NCI-H2196 (cell line): ENCODE measurements around the gene NTRK2.

ENCODE experiments used
- DNase-seq: peaks from one replicate; lab custom pipeline; 2025; ENCODE audit not compliant: unreplicated experiment; lab: John Stamatoyannopoulos, UW

The NTRK2 gene

DNA sequence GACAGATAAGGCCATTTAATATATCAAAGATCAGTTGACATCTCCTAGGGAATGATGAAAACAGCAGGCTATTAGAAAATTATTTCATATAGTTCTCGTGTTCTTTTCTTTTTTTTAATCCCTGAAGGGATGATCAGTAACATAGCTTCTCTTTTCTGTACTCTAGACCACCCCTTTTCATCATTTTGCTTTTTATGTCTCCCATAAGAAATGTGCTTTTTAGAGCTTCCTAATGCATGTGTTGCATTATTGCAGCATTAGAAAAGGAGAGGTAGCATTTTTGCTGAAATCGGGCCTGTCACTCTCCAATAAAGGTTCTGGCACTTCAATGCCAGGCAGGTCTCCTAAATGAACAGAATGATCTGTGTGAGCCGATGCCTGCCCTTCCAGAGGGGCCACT, 143.3 kb downstream of the NTRK2 start:
- no peak for DNase-seq

DNA sequence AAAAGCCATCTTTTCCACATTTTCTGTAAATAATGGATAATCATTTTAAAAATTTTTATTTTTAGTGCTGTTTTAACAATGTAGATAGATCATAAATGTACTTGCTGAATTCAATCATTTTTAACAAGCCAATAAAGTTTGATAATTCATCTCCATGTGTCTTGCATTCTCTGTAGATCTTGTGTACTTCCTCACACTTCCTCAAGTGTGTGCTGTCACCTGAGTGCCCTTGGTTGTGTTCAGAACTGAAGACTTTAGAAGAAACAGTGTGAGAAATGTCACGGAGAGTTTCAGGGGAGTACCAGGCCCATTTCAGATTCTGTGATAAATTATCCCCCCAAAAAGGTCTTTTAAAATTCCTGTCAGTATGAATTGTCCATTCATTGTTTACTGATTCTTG, 146.0 kb downstream of the NTRK2 start:
- DNase-seq: no peak

DNA sequence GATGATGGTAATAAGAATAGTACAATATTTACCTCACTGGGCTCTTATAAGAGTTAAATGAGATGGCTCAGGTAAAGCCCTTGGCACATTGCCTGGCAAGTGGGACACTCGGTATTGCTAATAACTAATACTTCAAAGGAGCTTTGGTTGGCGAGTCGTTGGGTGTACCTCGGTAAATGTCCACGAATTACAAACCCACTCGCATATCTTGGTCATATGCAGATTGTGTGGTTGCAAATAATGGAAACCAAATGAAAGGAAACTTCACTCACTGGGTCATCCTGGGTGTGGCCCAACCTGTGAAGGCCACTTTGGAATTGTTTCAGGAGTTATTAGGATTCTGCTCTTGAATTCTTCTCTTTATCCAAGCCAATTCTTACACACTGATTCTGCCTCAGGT, 147.5 kb downstream of the NTRK2 start:
- no peak for DNase-seq

DNA sequence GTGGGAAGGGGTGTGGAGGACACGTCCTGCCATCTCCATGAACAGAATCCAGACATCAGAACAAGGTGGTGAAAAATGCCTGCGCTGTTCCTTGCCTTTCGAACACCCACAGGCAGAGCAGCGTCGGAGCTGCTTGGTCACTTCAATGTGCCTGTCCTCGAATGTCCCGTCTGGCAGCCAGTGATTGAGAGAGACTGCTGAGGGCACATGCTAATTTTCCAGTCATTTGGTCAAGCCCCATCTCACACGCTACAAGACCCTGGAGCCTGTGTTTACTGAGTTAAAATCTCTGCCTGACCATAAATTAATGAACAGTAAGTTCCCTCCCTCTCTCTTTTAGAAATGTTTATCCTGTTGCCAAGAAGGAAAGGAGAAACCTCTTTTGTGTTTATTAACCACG, 149.3 kb downstream of the NTRK2 start:
- DNase-seq: no peak

DNA sequence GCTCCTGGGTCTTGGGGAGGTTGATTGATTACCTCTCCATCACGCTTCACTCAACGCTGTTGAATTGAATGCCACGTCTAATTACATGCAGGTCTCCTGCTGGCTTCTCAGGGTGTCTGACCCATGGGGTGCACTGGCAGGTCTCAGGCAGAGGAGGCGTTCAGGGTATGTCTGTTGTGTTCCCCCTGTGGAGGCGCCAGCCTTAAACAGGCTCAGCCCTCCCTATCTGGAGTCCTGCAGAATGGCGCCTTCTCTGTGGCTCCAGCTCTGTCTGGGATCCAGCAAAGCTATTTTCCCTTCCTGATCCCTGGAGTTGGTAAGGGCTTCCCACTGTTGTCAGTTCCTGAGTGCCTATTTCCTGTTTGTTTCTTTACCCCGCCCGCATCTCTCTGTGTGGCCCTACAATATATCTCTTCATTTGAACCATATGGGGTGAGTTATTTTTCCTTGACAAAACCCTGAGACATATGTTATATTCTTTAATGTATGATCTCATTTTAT, 150.0 kb downstream of the NTRK2 start:
- no peak for DNase-seq

DNA sequence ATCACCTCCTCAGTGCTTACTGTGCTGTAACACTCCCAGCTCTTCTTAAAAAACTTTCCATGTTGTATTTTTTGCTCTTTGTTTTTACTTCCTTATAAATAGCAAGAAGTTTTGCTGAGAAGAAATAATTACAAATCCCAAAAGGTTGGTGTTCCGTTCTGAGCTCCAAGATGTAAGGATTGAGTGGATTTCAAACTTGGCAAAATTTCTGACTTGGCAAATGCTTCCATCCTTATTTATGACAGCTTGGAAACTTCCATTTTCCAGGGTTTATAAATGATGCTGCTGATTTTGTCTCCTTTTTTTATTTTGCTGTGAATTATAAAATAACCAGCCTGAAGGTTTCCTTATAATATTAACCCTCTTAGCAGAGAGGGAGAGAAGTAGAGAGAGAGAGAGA, 151.9 kb downstream of the NTRK2 start:
- no peak for DNase-seq

DNA sequence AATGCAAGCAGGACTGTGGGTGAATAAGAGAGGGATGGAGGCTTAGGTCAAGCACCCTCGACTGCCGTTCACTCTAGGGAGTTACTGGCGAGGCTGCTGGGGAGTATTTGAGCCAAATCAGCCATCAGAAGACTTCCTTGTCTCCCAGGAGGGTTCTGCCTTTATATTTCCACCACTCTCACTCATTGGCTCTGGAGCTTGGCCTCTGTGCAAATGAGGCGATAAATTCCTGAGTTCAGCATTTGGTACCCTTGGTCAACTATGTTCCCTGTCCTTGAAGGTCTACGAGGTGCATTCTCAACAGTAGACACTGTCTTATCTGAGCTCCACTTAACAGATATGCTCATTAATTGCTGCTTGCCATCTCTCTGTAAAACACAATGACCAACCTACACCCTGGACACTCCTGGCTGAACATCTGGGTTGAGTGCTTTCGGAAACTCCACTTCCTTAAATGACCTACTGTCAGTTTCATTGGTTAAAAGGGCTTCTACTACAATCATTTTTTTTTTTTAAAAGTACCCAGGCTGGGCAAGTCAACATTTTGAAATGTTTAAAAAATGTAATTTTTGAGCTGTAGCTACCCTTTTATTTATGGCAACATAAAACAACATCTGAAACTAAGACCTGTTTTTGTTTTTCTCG, 153.2 kb downstream of the NTRK2 start:
- DNase-seq: no peak

DNA sequence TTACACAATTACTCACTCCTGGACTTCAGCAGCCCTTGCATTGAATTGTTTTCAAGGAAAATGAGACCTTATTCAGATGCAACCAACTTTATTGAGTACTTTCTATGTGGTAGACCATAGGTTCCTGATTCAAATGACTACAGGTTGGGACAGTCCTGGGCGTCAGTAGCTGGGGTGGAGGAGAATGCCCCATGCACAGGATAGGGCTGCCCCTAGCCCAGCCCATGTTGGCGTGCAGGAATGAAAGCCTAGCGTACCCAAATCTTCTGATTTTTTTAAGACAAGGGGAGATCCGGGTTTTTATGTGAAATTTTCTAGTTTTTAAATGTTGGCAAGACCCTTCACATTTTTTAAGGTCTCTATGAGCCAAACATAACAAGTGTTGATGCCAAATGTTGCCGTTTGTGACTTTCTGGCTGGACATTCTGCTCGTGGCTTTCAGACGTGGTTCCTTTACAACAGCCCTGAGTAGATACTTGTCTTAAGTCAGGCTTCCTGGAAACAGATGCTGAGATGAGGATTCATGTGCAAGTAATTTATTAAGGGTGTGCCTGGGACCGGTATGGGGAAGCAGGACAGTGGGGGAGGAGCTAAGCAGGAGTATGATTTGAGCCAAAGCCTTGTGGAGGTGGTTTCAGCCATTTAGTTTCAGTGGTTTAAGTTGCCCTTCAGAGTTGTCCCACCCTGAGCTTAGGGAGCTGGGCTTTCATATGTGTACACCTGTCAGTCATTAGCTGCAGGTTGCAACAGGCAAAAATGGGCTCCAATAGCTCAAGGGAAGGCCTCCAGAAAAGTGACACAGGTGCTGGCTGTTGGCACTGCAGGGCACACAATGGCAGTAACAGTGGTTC, 154.1 kb downstream of the NTRK2 start:
- DNase-seq: no peak

DNA sequence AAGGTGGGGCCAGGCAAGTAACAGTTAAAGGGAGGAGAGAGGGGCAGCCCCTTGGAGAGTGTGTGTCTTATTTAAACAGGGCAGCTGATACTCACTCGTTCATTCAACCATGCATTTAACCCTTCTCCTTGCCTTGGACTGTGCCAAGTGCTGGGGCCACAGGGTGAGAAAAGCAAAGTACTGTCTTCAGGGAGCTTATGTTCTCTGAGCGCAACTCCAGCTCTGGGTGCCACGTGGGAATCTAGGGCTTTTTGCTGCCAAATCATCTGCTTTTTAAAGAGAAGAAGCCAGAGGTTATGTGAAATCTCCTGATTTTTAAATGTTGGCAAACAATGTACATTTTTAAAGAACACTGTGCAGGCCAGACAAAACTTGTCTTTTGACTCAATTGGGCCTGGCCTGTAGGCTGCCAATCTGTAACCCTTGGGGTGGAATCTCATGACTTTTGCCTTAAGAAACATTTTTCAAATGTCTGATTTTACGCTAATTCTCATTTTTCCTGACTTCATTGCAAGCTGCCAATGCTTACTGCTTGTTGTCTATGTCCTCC, 157.8 kb downstream of the NTRK2 start:
- no peak for DNase-seq

DNA sequence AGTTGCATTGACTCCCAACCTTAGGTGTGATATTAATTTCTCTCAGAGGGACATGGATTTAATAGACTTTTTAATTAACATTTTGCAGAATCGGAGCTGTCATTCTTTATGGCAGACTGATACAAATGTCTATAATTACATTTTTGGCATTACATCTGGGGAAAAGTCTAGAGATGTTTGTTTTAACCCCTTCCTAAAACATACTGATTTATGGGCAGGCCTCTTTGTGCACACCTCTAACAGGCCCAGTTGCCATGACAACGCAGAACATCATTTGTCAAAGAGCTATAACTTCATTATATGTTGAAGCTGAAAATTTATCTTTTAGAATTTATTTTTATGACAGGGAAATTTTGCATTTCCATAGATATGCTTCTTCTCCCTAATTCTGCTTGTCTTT, 158.5 kb downstream of the NTRK2 start:
- no peak for DNase-seq

DNA sequence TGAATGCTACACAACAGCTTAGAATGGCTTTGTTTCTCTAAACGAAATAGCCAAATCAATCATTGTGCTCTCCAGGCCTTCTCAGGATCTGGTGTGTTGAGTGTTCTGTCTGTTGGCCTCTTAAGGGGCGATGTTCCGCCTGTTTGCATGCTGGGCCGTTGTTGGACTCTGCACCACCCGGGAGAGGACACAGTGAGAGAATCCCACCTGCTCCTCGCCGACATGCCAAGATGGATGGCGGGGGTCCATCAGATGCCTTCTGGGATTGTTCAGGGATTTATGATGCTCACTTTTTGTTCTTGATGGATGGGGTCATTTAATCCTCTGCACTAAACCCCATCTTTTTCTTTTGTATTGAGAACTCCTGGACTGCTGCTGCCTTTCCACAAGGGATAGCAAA, 159.9 kb downstream of the NTRK2 start:
- DNase-seq: no peak

DNA sequence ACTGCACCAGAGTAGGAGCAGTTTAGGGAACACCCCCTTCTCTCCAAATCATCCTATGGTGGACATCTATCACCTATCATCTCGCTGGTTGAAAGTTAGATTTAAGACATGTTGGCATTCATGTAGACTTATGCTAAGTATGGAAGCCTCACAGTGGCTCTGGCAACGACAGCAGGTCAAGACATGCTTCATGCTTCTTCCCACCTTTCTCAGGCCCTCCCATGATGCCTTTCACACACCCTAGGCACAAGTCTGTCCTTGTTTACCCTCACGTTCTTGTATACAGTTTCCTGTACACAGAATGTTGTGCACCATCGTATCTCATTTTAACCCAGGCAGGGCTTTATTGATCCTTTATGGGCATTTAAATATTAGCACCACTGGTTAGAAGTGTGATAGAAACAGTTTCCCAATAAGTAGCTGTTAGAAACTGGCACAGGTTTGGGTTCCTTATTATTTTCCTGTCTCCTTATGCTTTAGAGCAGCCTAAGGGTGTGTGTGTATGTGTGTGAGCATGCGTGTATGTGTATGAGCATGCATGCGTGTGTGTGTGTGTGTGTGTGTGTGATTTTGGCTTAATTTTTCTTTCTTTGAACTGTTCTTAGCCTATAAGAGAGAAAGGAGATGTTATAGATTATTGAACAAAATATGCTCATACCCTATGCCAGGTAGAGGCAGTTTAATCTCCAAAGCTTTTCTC, 160.6 kb downstream of the NTRK2 start:
- DNase-seq: no peak

DNA sequence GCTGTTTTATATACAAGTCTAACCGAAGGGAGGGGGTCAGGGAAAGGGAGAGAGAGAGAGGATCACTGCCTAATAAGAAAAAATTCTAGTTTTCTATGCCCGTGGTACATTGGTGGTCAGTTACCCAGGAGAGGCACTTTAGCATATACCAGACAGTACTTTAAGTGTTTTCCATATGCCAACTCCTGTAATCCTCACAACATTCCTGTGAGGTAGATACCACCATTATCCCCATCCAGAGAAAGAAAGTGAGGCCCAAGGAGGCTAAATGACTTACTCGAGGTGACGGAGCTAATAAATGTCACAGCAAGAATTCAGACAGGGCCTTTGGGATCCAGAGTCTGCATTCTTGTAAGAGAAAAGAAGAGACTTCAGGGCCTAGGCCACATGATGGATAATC, 161.8 kb downstream of the NTRK2 start:
- no peak for DNase-seq

DNA sequence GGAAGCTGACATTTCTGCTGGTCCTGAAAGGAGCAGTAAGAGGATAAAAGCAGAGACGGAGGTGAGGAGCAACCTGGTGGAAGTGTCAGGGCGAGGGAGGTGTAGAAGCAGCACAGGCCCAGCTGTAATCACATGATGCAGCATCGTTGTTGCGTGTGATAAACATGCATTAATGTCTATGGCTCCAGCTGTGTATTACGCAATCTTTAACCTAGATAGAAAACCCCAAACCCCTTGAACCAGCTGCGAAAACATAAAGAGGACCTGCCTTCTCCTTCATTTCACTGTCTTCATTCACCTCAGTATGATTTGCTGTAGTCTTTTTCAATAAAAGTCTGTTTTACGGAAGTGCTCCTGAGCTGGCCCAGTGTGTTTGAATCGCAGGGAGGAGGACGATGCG, 162.9 kb downstream of the NTRK2 start:
- DNase-seq: no peak

DNA sequence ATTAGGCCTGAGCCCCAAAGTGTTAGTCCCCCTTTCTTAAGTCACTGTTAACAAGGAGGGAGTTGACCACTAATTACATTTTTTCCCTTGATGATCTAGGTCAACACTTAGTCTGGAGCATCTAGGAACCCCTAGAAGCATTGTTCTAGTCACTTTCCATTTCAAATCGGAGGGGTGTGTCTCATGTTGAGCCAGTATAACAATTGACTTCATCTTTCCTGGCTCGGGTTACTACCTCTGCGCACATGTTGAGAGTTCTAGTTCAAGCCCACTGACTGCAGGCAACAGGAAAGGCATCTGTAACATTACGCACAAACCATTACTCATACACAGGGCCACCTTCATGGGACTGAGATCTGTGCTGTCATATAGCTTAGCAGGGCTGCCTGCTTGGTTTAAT, 164.9 kb downstream of the NTRK2 start:
- no peak for DNase-seq

DNA sequence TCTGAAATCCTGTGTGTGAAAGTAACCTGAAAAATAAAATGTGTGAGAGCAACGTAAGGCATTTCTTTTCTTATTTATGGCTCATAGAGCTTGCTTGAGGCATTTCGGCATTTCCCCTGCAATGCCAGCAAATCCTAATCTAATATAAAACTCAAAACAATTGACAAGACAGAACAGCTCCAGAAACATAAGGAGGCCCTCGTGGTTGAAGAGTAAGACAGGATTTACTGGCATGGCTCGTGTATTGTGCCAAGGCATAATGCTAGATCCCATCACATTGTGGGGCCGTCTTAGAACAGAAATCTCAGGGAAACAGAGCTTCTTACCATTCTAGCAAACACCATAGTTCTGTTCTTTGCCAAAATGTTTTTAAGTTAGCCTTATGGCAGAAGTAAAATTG, 166.2 kb downstream of the NTRK2 start:
- no peak for DNase-seq

DNA sequence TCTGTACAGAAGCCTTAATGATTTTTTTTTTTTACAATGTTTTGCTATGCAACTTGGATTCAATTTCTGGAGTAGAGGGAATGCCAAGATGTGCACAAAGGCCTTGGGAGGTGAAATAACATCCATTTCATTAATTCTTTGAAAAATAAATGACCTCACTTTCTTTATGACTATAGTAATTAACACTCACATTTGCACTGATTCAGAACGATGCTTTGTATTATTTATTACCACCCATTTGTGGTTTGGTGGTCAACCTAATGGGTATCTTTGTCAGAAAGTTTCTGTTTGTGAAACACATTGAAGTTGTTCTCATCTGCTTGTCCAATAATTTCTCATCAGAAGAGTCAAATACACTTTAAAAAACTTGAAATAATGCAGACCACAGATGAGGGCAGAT, 169.3 kb downstream of the NTRK2 start:
- no peak for DNase-seq

DNA sequence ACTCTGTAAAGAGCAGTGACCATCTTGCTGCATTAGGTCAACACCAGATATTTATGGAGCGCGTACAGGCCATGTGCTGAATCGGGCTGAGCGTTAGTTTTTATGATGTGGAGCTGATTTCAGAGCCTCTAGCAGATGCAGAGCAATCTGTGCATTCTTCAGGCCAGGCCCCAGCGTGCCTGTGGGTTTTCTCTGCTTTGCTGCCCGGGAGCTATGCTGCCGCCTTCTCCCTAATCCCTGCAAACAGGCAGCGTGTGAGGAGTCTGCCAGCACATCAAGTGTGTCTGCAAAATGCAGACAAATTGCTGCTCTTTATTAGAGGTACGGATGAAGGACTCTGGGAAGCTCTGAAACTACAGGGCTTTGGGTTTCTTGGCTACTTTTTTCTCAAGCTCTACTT, 170.0 kb downstream of the NTRK2 start:
- no peak for DNase-seq

DNA sequence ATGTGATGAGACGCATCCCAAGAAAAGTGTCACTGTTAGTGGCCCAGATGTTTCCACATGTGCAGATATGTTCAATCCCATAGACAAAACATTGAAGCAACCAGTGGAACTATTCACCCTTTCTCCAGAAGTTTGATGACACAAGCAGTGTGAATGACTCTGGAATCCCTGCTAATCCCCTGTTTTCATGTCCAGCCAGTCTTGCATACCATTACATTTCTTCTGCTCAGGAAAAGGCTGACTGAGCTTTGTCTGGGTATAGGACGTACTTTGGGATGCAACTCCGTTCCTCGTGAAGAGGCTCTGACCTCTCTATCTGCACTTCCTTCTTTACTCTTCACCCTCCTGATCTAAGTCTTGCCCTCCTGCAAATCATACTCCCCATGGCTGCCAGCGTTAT, 172.4 kb downstream of the NTRK2 start:
- DNase-seq: no peak

DNA sequence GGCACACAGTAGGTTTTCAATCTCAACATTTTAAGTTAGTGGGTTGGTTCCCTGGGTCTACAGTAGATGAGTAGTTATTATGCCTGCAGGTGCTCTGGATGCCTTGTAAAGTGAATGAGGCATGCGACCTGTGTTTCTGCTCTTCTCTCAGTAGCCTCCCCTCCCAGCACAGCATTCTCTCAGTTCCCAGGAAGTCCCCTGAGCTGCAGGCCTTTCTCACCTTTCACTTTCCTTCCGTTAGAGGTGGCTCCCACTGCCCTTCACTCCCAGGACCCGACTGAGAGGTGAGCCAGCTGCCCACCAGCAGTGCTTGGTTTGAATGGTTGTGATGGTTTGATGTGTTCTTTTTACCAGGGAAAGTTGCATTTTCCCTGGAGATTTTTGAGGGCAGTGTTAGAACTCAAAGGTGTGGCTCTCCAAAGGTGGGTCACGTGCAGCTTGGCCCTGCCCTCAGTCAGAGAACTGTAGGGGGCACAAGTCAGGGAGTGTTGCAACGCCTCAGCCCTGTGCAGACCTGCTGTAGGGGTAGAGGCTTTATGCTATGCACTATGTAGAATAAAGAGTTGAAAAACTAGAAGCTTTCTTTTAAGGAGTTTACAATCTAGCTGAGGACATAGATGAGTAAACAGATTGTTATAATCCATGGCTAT, 173.8 kb downstream of the NTRK2 start:
- DNase-seq: no peak
